ENCODE results near the gene CD274.
A peak's percentile ranks its signal among the peaks of the same experiment; 100 is the strongest.
"Not testable (repeated sequence)": the region's sequence is repeated elsewhere in the genome, so short reads cannot be mapped to it uniquely, and the experiment has no call there.

CD274 gene

GRCh38 chr9:5453004-5453403 lies 2.7 kb downstream of the CD274 start:
- H3K27ac ChIP-seq: no peak overlapping the region
- H3K4me1 ChIP-seq (ENCODE audit: control insufficient read depth in 1 of 2, insufficient read depth in 1 of 2, low read depth in 1 of 2, low read length in 1 of 2): peaks cover 22 to 40% of the 10 kb centered on the region in 2 experiments
- no peaks in the 10 kb centered on the region for H3K27me3 ChIP-seq
- no peak for TF ChIP-seq CTCF (IDR thresholded peaks at IDR 0.05)
- H3K4me3 ChIP-seq (ENCODE audit: low read depth in 1 of 2, low read length in 1 of 2): no peak overlapping the region
- H3K9me3 ChIP-seq: no peaks in the 10 kb centered on the region
- no peaks in the 10 kb centered on the region for H3K36me3 ChIP-seq

GRCh38 chr9:5453673-5454072 lies 3.3 kb downstream of the CD274 start:
- peaks cover 26 to 46% of the 10 kb centered on the region in 2 experiments for H3K4me1 ChIP-seq (ENCODE audit: control insufficient read depth in 1 of 2, insufficient read depth in 1 of 2, low read depth in 1 of 2, low read length in 1 of 2)
- H3K27ac ChIP-seq: no peak overlapping the region
- H3K36me3 ChIP-seq: no peaks in the 10 kb centered on the region
- no peak for TF ChIP-seq CTCF (IDR thresholded peaks at IDR 0.05)
- H3K4me3 ChIP-seq (ENCODE audit: low read depth in 1 of 2, low read length in 1 of 2): no peak overlapping the region
- no peaks in the 10 kb centered on the region for H3K9me3 ChIP-seq
- H3K27me3 ChIP-seq: no peaks in the 10 kb centered on the region

- no peak overlapping the region for H3K4me3 ChIP-seq (ENCODE audit: low read depth in 1 of 2, low read length in 1 of 2)
- H3K27me3 ChIP-seq: no peaks in the 10 kb centered on the region
- H3K9me3 ChIP-seq: no peaks in the 10 kb centered on the region
- no peak overlapping the region for H3K27ac ChIP-seq
- no peaks in the 10 kb centered on the region for H3K36me3 ChIP-seq
- no peak for TF ChIP-seq CTCF (IDR thresholded peaks at IDR 0.05)
- peaks cover 36 to 53% of the 10 kb centered on the region in 2 experiments for H3K4me1 ChIP-seq (ENCODE audit: control insufficient read depth in 1 of 2, insufficient read depth in 1 of 2, low read depth in 1 of 2, low read length in 1 of 2)
These were observed 4.8 kb downstream of the CD274 start for GRCh38 chr9:5455181-5455580.

- no peaks in the 10 kb centered on the region for H3K27me3 ChIP-seq
- H3K9me3 ChIP-seq: no peaks in the 10 kb centered on the region
- H3K4me1 ChIP-seq (ENCODE audit: control insufficient read depth in 1 of 2, insufficient read depth in 1 of 2, low read depth in 1 of 2, low read length in 1 of 2): peaks cover 26 to 31% of the 10 kb centered on the region in 2 experiments
- peak overlapping the region; percentile 83 for H3K27ac ChIP-seq
- peak overlapping the region in 1 of 2 experiments; percentile 2 for H3K4me3 ChIP-seq (ENCODE audit: low read depth in 1 of 2, low read length in 1 of 2)
- no peak for TF ChIP-seq CTCF (IDR thresholded peaks at IDR 0.05)
- H3K36me3 ChIP-seq: no peaks in the 10 kb centered on the region
These were observed 9.0 kb downstream of the CD274 start for GRCh38 chr9:5459289-5459829.

- Histone ChIP-seq H3K36me3 (no peaks in the 10 kb centered on the region), H3K27ac (peak overlapping the region; percentile 83), H3K27me3 (no peaks in the 10 kb centered on the region), H3K4me1 (ENCODE audit: control insufficient read depth in 1 of 2, insufficient read depth in 1 of 2, low read depth in 1 of 2, low read length in 1 of 2) (peaks cover 34 to 39% of the 10 kb centered on the region in 2 experiments), H3K9me3 (no peaks in the 10 kb centered on the region), H3K4me3 (ENCODE audit: low read depth in 1 of 2, low read length in 1 of 2) (no peak overlapping the region)
- no peak for TF ChIP-seq CTCF (IDR thresholded peaks at IDR 0.05)
These were observed 9.8 kb downstream of the CD274 start for GRCh38 chr9:5460157-5460556.

- Histone ChIP-seq H3K27ac (peak overlapping the region; percentile 54), H3K4me3 (ENCODE audit: low read depth in 1 of 2, low read length in 1 of 2) (peak overlapping the region in 1 of 2 experiments; percentile 8), H3K4me1 (ENCODE audit: control insufficient read depth in 1 of 2, insufficient read depth in 1 of 2, low read depth in 1 of 2, low read length in 1 of 2) (peaks cover 32 to 38% of the 10 kb centered on the region in 2 experiments)
- not testable (repeated sequence) for H3K36me3 ChIP-seq, H3K9me3 ChIP-seq, H3K27me3 ChIP-seq
These were observed 14.5 kb downstream of the CD274 start for GRCh38 chr9:5464831-5465330.

All from neutrophil (primary cell).